Measurements from ENCODE around the gene DNAJC5G.

- TF ChIP-seq POLR2A (IDR thresholded peaks at IDR 0.05) (no peak), CTCF (IDR thresholded peaks at IDR 0.05) (no peak)
These were observed 13.4 kb downstream of the DNAJC5G start for GRCh38 chr2:27288610-27289009.
